Measurements from ENCODE around the gene SATB2. TPM values are rescaled to one million over a fixed set of nuclear protein-coding genes. Genes with fewer than 3 reads are reported as not detected.

SATB2 gene
- total and polyA plus RNA-seq, 8 donors: 0.80 to 4.8 (median 3.2) TPM

- FAIRE-seq (no peak), ATAC-seq (no peak), DNase-seq (no peak)
- 50 to 55% methylated on average over 4 of the region's 4 CpGs for WGBS, 2 donors
- no peaks in the 10 kb centered on the region for H3K36me3 ChIP-seq
- no peak overlapping the region for H3K27ac ChIP-seq
- no peaks in the 10 kb centered on the region for H3K4me1 ChIP-seq
- H3K27me3 ChIP-seq: no peaks in the 10 kb centered on the region
- no peaks in the 10 kb centered on the region for H3K9me3 ChIP-seq
- no peak for TF ChIP-seq CTCF (IDR thresholded peaks at IDR 0.05)
- intact Hi-C loops (cut with DNase I): no loop called here
- no peak overlapping the region for H3K4me3 ChIP-seq
Observed at GRCh38 chr2:199495147-199495546, 37.4 kb upstream of the SATB2 start.

- intact Hi-C loops (cut with DNase I): no loop called here
- TF ChIP-seq CTCF (IDR thresholded peaks at IDR 0.05): no peak
- Histone ChIP-seq H3K27ac (no peak overlapping the region), H3K27me3 (no peaks in the 10 kb centered on the region), H3K36me3 (no peaks in the 10 kb centered on the region), H3K4me3 (no peak overlapping the region), H3K9me3 (no peaks in the 10 kb centered on the region), H3K4me1 (no peaks in the 10 kb centered on the region)
- no peak for DNase-seq
- no peak for FAIRE-seq
- ATAC-seq: no peak
- 66 to 70% methylated on average over 5 of the region's 5 CpGs for WGBS, 2 donors
Observed at GRCh38 chr2:199490049-199490448, 32.3 kb upstream of the SATB2 start.

DNA sequence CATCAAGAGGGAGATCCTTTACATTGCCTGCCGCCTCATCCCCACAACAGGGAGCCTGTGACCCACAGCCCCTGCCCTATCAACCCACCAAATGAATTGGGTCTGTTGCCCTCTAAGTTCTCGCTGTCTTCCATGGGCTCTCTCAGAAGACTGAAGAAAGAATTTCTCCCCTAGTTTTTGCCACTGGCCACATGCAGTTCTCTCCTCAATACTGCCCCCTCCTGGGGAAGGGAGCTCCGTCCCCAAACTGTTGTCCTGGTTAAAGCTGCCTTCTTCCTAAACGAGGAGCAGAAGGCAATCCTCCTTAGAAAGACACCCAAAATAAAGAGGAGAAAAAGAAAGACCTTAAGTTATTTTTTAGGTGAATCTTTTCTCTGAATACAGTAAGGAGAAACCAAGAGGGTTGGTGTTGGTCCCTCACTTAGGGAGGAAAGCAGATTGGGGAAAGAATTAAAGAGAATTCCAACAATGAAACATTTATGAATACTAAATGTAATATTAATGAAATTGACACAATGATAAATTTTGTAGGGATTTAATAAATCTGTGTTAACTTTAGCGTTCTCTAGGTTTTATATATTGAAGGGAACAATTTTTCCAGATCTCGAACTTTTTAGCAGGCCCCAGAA is 31.1 kb upstream of the SATB2 start:
- no peaks in the 10 kb centered on the region for H3K9me3 ChIP-seq
- H3K27ac ChIP-seq: no peak overlapping the region
- H3K4me3 ChIP-seq: no peak overlapping the region
- DNase-seq: peak in 5 of 6 donors; percentile 29 to 67 (median 33)
- H3K4me1 ChIP-seq: no peaks in the 10 kb centered on the region
- no peak for FAIRE-seq
- TF ChIP-seq CTCF (IDR thresholded peaks at IDR 0.05): peak; percentile 47 to 55 (median 48)
- 27 to 29% methylated on average over 6 of the region's 6 CpGs for WGBS, 2 donors
- ATAC-seq: peak in 3 of 4 donors; percentile 80 to 83 (median 82)
- H3K27me3 ChIP-seq: peaks cover 0 to 5% (median 0%) of the 10 kb centered on the region in 4 donors
- H3K36me3 ChIP-seq: no peaks in the 10 kb centered on the region
- intact Hi-C loops (cut with DNase I): loop anchor here in 1 of 3 donors (10.0 kb wide), 1 partner anchor 1174 kb away; no protein-coding TSS in a partner anchor

DNA sequence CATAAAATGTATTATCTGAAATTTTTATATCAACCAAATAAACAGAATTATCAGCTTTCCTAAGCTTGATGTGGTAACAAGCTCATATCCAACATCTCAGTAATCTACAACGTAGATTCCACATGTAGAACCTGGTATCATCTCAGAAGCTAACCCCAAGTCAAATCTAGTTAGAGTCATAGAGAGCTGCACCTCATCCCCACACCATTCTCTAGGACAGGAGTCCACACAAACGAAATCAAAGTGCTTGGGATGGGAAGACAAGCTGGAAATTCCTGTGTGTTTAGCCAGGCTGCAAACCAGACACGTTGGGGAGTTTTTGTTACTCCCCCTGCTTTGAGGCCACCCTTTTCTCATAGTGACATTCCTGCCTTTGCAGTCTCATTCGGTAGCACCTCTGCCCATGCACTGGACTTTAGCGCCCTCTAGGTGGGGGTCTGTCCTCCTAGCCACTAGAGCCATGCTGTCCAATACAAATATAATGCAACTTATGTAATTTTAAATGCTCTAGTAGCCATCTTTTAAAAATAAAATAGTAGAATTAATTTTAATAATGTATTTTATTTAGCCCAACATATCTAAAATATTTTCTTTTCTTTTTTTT is 28.1 kb upstream of the SATB2 start:
- 8% methylated on average over 5 of the region's 5 CpGs for WGBS, 2 donors
- ATAC-seq (peak; percentile 64 to 94 (median 91)), FAIRE-seq (no peak), DNase-seq (peak; percentile 48 to 69 (median 62))
- Histone ChIP-seq H3K27ac (no peak overlapping the region), H3K9me3 (no peaks in the 10 kb centered on the region), H3K36me3 (no peaks in the 10 kb centered on the region), H3K27me3 (peaks cover 0 to 5% (median 0%) of the 10 kb centered on the region in 4 donors), H3K4me1 (no peaks in the 10 kb centered on the region), H3K4me3 (no peak overlapping the region)
- intact Hi-C loops (cut with DNase I): loop anchor here in 1 of 3 donors (10.0 kb wide), 1 partner anchor 1171 kb away; no protein-coding TSS in a partner anchor
- peak; percentile 15 to 55 (median 46) for TF ChIP-seq CTCF (IDR thresholded peaks at IDR 0.05)

DNA sequence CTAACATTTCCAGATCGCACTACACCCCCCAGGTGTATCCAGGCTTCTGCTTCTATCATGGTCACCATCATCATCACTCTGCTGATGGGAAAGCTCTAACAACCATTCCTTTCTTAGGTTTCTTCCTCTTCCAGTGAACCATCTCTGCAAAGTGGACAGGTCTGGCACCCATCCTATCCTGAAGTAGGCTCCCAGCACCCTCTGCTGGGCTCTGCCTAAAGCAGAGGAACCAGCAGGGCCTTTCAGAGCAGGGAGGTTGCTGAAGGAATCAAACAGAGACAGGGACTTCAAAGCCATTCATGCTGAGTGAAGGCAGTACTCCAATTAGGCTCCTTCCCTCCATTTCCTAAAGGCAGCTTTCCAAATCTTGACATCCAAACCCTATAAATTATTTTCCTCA is 27.2 kb upstream of the SATB2 start:
- H3K9me3 ChIP-seq: no peaks in the 10 kb centered on the region
- no peaks in the 10 kb centered on the region for H3K4me1 ChIP-seq
- H3K4me3 ChIP-seq: no peak overlapping the region
- no peak for TF ChIP-seq CTCF (IDR thresholded peaks at IDR 0.05)
- H3K36me3 ChIP-seq: no peaks in the 10 kb centered on the region
- WGBS, 2 donors: 60 to 75% methylated on average over 1 of the region's 1 CpG
- intact Hi-C loops (cut with DNase I): loop anchor here in 1 of 3 donors (10.0 kb wide), 1 partner anchor 1170 kb away; no protein-coding TSS in a partner anchor
- DNase-seq (no peak), ATAC-seq (no peak), FAIRE-seq (no peak)
- H3K27me3 ChIP-seq: peaks cover 0 to 5% (median 0%) of the 10 kb centered on the region in 4 donors
- no peak overlapping the region for H3K27ac ChIP-seq

Measured in pancreas (tissue), 10 donors.